Lower lobe of right lung (tissue), 2 donors: ENCODE data around the gene GRK4. TPM values are rescaled to one million over a fixed set of nuclear protein-coding genes. Genes with fewer than 3 reads are reported as not detected.
"Not testable (repeated sequence)": the region's sequence is repeated elsewhere in the genome, so short reads cannot be mapped to it uniquely, and the experiment has no call there.

Experiments
- ATAC-seq, 2 donors: fragments of 200-7000 bp; cut with Tn5 transposase; one replicate each; pipeline ENCODE4 v1.9.1; 2020 to 2022; ENCODE audit warnings: mild to moderate bottlenecking in 2 of 2, moderate library complexity in 2 of 2
- DNase-seq: peaks from one replicate; pipeline ENCODE4 v3.0.0-alpha.2; 2020
- H3K27ac ChIP-seq: fragments of 200-600 bp; one replicate; pipeline ENCODE4 v1.8.0; 2022
- H3K27me3 ChIP-seq: fragments of 200-600 bp; one replicate; pipeline ENCODE4 v1.8.0; 2022; ENCODE audit warnings: low read depth
- H3K36me3 ChIP-seq: fragments of 200-600 bp; one replicate; pipeline ENCODE4 v1.8.0; 2022; ENCODE audit warnings: mild to moderate bottlenecking
- H3K4me1 ChIP-seq: fragments of 200-600 bp; one replicate; pipeline ENCODE4 v1.8.0; 2022
- H3K4me3 ChIP-seq: fragments of 200-600 bp; one replicate; pipeline ENCODE4 v1.8.0; 2022; ENCODE audit warnings: mild to moderate bottlenecking
- H3K9me3 ChIP-seq: fragments of 200-600 bp; one replicate; pipeline ENCODE4 v1.8.0; 2022
- intact Hi-C: fragments of 100-400 bp; cut with DNase I; formaldehyde crosslinking; loops from one replicate; pipeline ENCODE4 v1.11.0; 2022
- total RNA-seq: library from RNA; stranded (reverse); fragmentation: NEBNext Ultra II Directional; extraction: Animal tissue kit (Norgen Biotek cat#: 25700); gene quantifications from one replicate; pipeline ENCODE4 v1.2.1, GENCODE V29; 2021
- TF ChIP-seq, protein P1 (sequence below): fragments of 200-600 bp; IDR thresholded peaks from one replicate; pipeline ENCODE4 v1.8.0; 2022; ENCODE audit warnings: antibody characterized with exemption, mild to moderate bottlenecking
- donor health status: DM: no; HTN: yes; CAD: no; lungs with severe emphysema.

The GRK4 gene
- total RNA-seq, 1 donor from 2014 or later, result 7.1 TPM

DNA sequence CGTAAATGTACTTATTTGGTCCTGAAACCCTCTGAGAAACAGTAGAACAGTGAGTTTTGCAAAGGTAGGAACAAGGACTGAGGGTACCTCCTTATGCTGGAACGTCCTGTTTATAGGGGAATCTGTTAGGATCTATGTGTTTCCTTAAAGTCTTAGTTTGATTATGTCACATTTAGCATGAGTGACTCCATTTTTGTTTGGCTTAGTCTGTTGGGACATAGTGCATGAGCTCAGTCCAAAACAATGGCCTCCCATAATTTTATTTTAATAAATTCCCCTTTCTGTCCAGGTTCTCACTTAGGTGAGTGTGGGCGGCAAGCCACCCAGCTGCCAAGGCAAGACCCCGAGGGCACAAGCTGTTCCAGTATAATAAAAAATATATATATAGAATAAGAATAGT, 83.3 kb downstream of the GRK4 start:
- no peak for DNase-seq
- no peak overlapping the region for H3K4me3 ChIP-seq
- no peaks in the 10 kb centered on the region for H3K36me3 ChIP-seq
- H3K27me3 ChIP-seq, result no peaks in the 10 kb centered on the region
- intact Hi-C loops, result no loop called here
- TF ChIP-seq, protein P1, sequence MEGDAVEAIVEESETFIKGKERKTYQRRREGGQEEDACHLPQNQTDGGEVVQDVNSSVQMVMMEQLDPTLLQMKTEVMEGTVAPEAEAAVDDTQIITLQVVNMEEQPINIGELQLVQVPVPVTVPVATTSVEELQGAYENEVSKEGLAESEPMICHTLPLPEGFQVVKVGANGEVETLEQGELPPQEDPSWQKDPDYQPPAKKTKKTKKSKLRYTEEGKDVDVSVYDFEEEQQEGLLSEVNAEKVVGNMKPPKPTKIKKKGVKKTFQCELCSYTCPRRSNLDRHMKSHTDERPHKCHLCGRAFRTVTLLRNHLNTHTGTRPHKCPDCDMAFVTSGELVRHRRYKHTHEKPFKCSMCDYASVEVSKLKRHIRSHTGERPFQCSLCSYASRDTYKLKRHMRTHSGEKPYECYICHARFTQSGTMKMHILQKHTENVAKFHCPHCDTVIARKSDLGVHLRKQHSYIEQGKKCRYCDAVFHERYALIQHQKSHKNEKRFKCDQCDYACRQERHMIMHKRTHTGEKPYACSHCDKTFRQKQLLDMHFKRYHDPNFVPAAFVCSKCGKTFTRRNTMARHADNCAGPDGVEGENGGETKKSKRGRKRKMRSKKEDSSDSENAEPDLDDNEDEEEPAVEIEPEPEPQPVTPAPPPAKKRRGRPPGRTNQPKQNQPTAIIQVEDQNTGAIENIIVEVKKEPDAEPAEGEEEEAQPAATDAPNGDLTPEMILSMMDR, result no peak
- no peak overlapping the region for H3K27ac ChIP-seq
- no peaks in the 10 kb centered on the region for H3K9me3 ChIP-seq
- ATAC-seq, result no peak
- peaks cover 28% of the 10 kb centered on the region for H3K4me1 ChIP-seq

GRCh38 chr4:3047464-3048286, 84.3 kb downstream of the GRK4 start:
- ATAC-seq, result peak; percentile 76
- DNase-seq, result peak; percentile 76
- Histone ChIP-seq H3K36me3 (no peaks in the 10 kb centered on the region), H3K4me3 (peak overlapping the region; percentile 40), H3K27me3 (no peaks in the 10 kb centered on the region), H3K27ac (no peak overlapping the region), H3K4me1 (peaks cover 20% of the 10 kb centered on the region), H3K9me3 (no peaks in the 10 kb centered on the region)
- TF ChIP-seq, protein P1, result peak; percentile 73
- intact Hi-C loops, result no loop called here

DNA sequence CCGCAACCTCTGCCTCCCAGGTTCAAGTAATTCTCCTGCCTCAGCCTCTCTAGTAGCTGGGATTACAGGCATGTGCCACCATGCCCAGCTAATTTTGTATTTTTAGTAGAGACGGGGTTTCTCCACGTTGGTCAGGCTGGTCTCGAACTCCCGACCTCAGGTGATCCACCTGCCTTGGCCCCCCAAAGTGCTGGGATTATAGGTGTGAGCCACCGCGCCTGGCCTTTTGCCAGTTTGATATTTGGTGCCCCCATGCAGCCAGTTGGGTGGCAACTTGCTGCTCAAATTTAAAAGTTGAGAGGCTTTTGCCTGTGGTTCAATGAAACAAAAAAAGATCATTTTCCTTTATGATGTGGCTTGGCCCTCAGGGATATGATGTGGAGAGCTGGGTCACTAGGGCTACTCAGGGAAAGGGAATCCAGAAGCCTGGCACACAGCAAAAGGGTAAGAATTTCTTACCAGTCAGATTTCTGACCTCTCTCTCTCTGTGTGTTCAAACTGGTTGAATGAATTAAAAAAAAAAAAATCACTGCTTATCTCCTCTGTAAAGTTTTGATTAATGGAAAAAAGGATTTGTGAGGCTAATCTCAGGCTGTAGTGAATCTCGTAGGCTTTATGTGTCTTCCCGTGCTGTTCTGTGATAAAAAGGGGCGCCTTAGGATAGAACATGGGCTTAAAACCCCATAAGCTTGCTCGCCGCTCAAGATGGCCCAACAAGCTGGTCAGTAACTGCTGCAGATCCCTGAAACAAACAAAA, 87.9 kb downstream of the GRK4 start:
- H3K27ac ChIP-seq, H3K4me1 ChIP-seq, ATAC-seq, H3K36me3 ChIP-seq, DNase-seq, H3K27me3 ChIP-seq, H3K4me3 ChIP-seq, intact Hi-C loops, H3K9me3 ChIP-seq: not testable (repeated sequence)

- TF ChIP-seq, protein P1, result no peak
- no peaks in the 10 kb centered on the region for H3K4me1 ChIP-seq
- intact Hi-C loops, result no loop called here
- no peak for DNase-seq
- no peak for ATAC-seq
- H3K36me3 ChIP-seq, result no peaks in the 10 kb centered on the region
- H3K4me3 ChIP-seq, result no peak overlapping the region
- no peaks in the 10 kb centered on the region for H3K9me3 ChIP-seq
- no peak overlapping the region for H3K27ac ChIP-seq
- H3K27me3 ChIP-seq, result no peaks in the 10 kb centered on the region
These were observed 90.9 kb downstream of the GRK4 start for GRCh38 chr4:3054169-3054759.

GRCh38 chr4:3059943-3060342, 96.6 kb downstream of the GRK4 start:
- no peak overlapping the region for H3K4me3 ChIP-seq
- TF ChIP-seq, protein P1, result no peak
- no peak overlapping the region for H3K27ac ChIP-seq
- peak in 1 of 2 donors; percentile 31 for ATAC-seq
- no peaks in the 10 kb centered on the region for H3K9me3 ChIP-seq
- H3K4me1 ChIP-seq, result no peaks in the 10 kb centered on the region
- no peak for DNase-seq
- H3K27me3 ChIP-seq, result no peaks in the 10 kb centered on the region
- no peaks in the 10 kb centered on the region for H3K36me3 ChIP-seq
- intact Hi-C loops, result no loop called here
